NCI-H146 (cell line): ENCODE data around the gene SDK2.

Experiments
- DNase-seq: peaks from one replicate; lab custom pipeline; 2025; lab: John Stamatoyannopoulos, UW

The SDK2 gene

DNA sequence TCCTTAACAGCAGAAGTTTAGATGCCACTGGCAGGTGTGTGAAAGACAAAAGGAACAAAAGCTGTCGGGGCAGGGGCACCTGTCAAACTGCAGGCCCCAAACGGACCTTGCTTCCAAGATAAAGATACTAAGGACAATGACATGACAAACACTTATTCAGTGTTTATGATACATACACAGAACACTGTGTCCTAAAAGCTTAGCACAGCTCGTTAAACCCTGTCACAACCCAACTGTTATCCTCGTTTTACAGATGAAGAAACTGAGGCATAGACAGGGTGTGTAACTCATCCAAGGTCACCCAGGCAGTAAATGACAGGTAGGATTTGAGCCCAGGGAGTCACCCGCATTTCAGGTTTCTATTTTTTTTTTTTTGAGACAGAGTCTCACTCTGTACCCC, 9.6 kb downstream of the SDK2 start:
- peak; percentile 89 for DNase-seq

DNA sequence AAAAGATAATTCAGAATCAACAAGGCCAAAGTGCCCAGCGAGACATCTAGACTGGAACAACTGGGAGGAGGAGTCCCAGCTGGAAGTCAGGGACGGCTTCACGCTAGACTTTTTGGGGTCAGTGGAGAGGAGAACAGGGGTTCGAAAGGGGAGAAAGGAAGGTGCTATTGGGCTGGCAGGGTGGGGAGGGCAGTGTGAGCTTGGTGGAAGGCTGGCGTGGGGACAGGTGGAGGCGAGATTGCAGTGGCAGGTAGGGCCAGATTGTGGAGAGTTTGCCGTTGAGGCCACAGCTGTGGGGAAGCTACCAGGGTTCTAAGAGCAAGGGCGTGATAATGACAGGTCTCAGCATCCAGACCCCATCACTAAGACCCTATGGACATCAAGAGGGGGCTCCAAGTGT, 10.5 kb downstream of the SDK2 start:
- no peak for DNase-seq

DNA sequence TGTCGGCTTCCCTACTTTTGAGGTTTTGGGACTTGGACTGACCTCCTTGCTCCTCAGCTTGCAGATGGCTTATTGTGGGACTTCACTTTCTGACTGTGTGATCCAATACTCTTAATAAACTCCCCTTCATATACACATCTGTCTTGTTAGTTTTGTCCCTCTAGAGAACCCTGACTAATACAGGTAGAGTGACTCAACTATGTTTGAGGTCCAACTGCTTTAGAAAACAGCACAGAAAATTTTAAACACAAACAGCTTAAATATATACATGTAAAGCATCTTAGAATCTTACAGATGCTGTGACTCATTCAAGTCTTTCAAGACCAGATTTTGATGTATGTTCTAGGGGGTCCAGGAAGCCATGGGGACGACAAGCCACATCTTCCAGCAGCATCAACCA, 11.7 kb downstream of the SDK2 start:
- DNase-seq = no peak

DNA sequence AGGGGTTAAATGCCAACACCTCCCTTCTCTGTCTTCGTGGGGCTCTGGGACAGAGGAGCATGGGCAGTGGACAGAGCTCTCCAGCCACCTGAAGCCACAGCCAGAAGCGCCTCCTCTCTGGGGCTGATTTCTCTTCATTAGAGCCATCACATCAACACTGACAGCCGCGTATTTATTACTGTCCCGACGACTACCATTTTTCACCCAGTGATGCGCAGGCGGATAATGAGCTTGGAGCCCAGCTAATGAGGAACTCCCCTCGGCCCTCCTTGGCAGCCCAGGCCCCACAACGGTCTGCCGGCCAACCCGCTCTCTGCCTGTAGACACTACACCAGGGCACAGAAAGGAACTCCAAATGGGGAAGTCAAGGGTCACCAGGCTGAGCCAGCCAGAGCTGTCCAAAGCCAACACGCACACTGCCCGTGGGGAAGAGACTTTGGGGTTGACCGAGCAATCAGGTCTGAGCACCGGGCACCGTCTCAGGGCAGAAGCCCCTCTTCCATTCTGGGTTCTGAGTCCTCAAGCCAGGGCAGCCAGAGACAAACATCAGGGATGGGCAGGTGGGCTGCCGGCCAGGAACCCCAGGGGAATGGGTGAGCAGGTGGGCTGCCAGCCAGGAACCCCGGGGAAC, 13.2 kb downstream of the SDK2 start:
- DNase-seq = no peak

DNA sequence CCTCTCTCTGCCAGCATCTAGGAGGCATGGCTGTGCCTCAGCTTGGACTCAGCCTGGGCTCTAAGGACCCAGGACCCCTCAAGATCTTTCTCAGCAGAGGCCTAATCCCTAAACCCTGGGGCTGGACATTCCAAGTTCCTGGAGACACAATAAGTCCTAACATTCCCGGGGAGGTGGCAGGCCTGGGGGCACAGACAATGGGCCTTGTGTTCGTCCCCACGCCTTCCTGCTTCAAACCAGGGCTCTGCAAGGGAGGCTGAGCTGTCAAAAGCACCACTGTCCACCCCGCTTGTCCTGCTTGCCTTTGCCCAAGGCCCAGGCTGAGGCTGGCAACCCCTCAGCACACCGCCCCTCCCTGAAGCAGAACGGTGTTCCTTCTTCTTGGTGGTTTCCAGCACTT, 13.7 kb downstream of the SDK2 start:
- no peak for DNase-seq

DNA sequence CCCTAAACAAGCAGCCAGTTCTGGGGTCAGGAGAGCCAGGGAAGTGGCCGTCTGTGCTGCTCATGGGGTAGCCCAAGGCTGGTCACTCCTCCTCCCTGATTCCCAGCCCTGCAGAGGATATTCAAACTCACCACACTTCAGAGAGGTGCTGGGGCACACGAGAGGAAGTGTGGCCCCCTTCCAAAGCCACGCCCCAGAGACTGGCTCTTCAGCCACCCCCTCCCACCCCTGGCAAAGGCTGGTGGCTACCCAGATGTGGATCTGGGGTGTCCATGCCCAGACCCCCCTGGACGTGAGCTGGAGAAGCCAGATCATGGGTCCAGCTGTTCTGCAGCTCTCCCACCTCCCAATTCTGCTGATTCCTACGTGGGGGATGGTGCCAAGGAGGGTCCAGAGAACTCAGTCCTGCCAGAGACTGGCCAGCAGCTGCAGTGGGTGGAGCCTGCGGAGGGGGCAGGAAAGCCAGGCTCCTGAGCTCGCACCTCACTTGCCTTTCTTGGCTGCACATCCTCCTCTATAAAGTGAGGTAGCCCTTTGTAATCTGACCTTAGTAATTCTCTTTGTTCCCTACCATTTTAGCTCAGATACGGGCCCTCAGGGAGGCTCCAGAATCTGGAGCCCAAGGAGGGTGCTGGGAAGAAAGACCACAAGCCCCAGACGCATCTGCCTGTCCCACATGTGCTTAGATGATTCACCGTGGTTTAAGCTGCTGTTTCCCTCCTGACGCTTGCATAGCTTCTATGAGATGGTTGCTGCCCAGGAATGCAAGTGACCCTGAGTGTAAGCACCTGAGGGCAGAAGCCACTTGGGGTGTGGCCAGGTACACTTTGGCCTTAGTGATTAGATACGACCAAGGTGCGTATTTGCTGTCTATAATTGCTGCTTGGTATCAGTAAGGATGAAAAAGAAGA, 15.3 kb downstream of the SDK2 start:
- no peak for DNase-seq

DNA sequence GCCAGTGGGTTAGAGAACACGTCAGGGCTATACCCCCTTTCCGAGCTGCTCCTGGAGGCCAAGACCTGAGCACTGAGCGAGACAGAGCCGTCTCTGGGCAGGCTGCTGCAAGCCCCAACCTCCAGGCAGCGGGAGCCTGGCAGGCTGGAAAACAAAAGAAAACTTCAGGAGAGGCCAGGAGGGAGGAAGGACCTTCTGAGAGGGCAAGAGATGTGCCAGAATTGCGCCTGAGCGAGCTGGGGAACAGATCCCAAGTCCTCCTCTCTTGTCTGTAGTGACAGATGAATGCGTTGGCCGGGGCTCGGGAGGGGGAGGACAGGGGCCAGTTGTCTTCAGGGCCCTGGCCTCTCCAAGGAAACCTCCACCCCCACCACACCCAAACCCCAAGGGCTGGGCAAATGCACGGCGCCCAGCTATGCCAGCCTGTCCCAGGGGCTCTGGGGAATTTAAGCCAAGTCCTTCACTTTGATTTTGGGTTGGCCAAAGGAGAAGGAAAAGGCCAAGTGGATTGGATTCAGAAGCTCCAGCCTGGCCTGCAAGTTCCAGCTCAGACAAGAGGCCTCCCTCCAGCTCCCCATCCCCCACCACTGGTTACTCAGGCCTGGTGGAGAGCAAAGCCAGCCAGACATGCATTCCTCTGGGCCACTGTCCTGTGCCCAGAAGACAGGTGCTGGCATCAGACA, 18.1 kb downstream of the SDK2 start:
- DNase-seq = no peak

DNA sequence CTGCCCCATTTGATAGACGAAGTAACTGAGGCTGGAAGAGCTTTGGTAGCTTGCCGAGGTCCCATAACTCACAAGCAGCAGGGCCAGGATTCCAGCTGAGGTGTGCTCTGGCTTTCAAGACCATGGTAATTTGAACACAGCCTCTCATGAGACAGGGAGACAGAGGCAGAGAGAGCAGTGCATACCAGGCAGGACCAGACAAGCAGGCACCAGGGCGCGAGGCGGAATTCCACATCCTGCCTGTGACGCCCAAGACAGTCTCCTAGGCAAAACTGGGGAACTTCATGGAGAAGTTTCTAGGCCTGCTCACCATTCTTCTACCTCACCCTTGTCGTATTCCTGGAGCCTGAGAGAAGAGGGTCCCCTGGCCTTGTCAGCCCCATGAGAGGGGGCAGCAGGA, 19.2 kb downstream of the SDK2 start:
- no peak for DNase-seq

DNA sequence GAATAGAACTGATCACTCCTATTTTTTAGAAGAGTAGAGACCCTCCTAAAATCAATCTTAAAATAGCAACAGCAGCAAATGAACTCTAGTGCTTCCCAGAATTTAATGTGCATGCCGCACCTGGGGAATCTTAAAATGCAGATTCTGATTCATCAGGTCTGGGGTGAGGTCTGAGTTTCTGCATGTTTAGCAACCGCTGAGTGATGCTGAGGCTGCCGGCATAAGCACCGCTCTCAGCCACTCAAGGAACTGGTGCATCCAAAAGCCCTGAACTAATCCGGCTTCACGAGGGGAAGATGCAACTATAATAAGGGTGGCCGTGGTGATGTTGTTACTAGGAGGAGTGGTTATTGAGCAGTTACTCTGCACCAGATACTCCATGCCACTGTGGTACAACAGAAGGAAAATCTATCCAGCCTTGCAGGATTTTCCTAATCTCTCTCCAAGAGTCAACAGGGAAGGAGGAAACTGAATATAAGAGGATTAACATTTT, 19.7 kb downstream of the SDK2 start:
- DNase-seq = no peak

DNA sequence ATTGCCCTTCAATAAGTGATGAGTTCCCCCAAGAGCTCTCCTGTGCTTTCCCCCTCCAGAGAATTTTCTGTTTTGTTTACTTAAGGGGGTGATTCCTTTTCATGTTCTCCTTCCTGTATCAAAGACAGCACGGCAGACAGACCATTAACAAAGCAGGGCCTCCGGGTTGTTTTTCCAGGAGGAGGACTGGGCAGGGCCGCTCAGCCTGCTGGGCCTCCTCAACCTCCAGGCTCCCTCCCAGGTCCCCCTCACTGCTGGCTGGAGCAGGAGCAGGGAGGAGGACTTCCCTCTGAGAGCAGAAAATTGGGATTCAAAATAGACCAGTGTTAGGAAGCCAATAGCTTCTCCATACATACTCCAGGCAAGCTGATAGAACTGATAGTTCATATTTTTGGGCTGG, 20.4 kb downstream of the SDK2 start:
- peak; percentile 33 for DNase-seq

DNA sequence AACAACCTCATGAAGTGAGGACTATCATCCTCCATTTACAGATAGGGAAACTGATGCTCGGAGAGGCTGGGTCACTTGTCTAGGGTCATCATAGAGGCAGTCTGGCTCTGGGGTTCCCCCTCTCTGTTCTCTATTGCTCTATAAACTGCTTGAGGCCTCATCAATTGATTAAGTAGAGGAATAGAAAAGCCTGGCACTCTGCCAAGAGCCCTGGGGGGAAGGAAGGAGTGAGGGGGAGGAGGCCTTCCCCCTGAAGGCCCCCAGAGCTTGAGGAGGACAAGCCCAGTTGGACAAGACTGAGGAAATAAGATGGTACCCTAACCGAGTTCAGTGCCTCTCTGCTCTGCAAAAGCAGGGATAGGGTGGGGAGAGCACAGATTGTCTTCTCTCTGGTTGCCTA, 21.0 kb downstream of the SDK2 start:
- DNase-seq = peak; percentile 16

DNA sequence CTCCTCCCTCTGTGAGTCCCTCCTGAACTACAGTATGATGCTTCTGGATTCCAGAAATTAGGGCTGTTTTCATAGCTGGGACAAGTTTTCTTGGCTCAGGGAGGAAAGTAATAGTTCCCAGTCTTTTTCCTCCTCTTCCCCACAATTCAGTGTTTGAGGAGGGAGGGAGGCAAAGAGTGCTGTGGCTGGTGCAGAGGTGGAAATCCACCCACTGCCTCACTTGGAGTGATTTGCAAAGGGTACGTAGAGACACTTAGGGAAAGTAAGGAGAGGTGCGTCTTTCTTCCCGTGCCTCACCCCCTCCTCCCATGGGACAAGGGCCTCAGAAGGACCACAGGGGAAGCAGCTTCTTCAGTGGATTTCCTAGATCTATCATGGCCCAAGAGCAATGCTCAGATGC, 21.9 kb downstream of the SDK2 start:
- DNase-seq = no peak

DNA sequence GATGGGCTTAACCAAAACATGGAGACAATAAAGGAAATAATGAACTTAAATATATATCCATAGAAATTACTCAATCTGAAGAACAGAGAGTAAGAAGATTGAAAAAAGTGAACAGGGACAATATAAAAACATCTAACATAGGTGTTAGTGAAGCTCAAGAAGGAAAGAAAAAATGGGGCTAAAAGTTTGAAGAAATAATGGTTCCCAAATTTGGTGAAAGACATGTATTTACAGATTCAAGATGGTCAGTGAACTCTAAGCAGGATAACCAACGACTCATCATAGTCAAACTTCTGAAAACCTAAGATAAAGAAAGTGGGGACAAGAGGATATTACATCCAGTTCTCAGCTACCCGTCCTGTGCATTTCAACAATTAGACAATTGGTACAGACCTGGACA, 22.6 kb downstream of the SDK2 start:
- DNase-seq = no peak

DNA sequence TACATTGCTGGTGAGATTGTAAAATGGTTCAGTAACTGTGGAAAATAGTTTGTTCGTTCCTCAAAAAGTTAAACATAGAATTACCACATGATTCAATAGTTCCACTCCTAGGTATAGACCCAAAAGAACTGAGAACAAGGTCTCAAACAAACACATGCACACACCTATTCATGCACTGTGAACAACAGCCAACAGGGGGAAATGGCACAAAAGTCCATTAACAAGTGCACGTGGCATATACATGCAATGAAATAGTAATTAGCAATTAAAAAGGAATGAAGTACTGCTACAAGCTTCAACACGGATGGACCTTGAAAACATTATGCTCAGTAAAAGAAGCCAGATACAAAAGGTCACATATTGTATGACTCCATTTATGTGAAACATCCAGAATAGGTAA, 23.8 kb downstream of the SDK2 start:
- DNase-seq = no peak

DNA sequence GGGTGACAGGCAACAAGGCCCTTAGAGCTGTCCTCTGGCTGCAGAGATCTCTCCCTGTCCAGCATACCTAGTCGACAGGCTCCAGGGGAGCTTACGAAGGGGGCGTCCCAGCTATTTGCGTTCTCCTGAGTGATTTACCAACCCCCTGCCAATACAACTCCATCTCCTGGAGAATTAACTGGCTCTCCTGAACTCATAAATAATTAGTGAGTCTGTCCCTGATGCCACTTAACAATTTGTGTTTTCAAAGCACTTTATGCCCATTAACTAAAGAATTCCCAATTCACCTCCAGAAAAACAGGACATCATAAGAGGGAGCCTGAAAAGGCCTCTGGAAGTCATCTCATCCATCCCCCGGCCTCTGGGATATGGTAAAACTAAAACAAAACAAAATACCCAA, 26.7 kb downstream of the SDK2 start:
- DNase-seq = no peak

DNA sequence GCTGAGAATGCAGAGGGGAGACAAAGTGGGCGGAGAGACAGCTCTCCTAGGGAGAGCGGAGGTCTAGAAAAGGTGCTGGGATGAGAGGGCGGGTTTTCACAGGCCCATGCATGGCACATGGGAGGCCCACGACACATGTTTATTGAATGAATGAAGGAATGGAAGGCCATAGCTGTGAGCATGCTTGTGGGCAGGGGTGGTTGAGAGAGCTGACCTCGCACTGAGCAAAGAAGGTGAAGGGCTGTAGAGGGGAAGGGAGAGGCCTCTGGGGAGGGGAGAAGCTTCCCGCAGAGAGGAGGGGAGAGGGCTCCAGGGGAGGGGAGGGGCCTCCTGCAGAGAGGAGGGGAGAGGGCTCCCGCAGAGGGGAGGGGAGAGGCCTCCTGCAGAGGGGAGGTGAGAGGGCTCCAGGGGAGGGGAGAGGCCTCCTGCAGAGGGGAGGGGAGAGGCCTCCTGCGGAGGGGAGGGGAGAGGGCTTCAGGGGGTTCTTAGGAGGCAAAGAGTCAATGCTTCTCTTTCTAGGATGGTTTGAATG, 27.3 kb downstream of the SDK2 start:
- no peak for DNase-seq

DNA sequence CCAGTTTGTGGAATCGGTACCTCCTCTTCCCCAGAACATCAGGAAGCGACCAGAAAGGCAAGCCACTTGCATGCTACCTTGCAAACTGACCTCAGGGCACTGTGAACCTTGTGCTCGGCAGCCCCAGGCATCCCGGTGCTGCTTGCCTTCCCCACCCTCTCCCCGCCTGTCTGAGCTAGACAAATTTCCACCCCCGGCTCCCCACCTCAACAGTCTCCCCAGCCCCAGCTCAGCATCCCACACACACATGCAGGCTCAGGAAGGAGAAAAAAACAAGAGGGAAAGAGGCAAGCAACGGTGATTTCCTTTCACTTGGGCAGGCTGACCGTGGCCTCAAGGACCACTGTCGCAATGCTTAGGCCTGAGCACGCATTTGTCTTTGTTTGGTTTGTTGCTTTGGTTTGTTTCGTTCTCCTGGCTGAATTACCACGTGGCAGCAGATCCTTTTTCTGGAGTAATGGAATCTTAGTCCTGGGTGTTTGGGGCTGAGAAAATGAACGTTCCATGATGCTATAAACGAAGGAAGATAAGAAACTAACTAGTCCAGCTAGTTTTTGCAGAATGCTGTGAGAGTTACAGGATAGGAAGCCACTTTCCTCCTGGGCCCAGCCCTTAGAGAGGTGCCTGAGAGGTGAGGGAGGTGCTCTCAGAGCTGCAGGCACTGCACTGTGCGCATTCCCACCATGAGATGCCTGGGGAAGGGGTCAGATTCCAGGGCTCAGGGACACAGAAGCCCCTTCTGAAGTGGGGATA, 27.9 kb downstream of the SDK2 start:
- DNase-seq = no peak

DNA sequence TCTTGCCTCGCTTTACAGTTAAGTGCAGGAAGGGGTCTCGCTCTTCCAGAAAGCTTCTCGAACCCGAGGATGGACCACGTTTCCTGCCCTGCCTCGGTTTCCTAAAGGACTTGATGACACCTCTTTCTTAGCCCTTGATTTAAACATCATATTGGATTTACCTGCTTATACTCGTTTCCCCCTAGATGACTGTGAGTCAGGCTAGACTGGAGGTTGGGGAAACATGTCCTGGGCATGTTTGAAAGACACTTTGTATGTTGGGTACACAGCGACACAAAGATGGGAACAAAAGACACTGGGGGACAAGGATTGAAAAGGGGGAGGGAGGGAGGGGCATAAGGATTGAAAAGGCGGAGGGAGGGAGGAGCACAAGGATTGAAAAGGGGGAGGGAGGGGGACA, 30.0 kb downstream of the SDK2 start:
- no peak for DNase-seq

DNA sequence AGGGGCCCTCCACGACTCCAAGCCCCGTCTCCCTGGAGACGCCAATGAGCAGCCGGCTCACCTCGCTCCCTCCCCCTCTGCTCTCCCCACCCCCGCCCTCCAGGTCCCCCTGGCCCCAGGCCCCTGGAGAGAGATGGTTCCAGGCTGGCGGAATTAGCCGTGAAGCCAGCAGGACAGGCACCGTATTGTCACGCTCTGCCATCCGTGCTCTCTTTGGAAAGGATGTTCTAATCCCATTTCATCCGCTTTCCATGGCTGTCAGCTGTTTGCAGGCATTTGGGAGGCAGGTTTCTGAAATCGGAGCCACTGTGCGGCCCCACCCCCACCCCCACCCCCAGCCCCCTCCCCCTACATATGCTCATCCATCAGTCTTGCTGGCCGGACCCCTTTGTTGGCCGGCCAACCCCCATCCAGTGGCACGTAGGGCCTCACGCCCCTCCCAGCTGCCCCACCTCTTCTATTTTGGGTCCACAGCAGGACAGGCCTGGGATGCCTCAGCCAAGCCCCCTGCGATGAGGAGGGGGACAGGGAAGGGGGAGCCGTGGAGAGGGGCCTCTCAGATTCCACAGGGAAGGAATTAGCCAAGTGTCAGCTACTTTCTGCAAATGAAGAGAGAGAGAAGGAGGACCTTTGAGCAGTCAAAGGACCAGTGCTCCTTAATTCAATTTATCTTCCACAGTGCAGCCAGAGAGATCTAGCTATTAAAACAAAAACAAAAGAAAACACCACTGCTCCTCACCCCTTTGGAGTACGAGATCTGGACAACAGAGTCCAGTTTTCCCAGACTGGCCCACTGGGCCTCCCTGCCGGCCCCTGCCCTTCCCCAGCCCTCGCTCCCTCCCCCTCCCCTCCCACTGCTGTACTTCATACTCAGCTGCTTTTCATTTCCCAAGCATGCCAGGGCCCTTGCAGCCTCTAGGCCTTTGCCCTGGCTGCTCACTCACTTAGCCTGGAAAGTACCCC, 30.7 kb downstream of the SDK2 start:
- no peak for DNase-seq

DNA sequence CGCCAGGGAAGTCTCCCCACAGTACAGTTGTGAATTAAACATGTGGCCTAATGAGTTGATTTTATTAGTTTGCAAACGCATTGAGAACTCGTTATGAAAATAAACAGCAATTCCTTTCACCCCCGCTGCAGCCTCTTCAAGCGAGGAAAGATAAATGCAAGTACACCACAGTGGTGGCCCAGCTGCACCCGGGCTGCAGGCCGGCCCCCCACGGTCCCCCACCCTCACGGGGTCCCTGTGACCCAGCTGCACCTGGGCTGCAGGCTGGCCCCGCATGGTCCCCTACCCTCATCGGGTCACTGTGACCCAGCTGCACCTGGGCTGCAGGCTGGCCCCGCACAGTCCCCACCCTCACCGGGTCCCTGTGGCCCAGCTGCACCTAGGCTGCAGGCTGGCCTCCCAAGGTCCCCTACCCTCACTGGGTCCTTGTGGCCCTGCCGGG, 32.2 kb downstream of the SDK2 start:
- DNase-seq = peak; percentile 28

DNA sequence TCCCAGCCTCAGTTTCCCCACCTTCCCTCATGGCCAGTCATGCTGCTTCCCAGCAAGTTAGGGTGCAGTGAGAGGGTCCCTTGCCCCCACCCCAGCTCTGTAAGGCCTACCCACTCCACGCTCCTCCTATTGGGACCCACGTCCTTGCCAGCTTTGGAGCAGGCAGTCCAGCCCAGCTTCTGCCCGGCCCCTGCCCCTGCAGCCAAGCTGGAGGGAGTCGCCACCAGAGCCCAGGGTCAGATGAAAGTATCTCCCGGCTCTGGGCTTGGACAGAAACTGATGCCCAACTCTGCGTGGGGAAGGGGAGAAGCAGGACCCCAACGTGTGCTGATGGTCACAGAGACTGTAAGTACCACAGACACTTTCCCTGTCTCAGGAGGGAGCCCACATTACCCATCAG, 32.6 kb downstream of the SDK2 start:
- no peak for DNase-seq
